ENCODE measurements around the gene NUP210L. TPM values are rescaled to one million over a fixed set of nuclear protein-coding genes. Genes with fewer than 3 reads are reported as not detected.

Gene NUP210L
- total and polyA plus RNA-seq, 9 of the 15 experiments (the other 6 are each of a cell fraction or from before 2014, with no cell fraction given) = 0.01 to 0.04 TPM; not detected in 7

GRCh38 chr1:154158307-154159125 is 3.6 kb upstream of the NUP210L start (continued):
- peak; percentile 62; the same call in 1 of the 2 replicates for TF ChIP-seq ZNF395 (CRISPR knock-in tag; IDR thresholded peaks at IDR 0.05)

- H3K4me2 ChIP-seq (ENCODE audit: insufficient read depth, low read length) = peak overlapping the region; percentile 68
- H3K4me1 ChIP-seq (replicated peaks in 1 of 2; ENCODE audit: control insufficient read depth in 2 of 2, insufficient read depth in 2 of 2, low read length in 2 of 2) = peaks cover 20 to 44% of the 10 kb centered on the region in 2 experiments
- no peak overlapping the region for H3K4me3 ChIP-seq
- H3K36me3 ChIP-seq (ENCODE audit: control insufficient read depth, insufficient read depth, low read length) = peaks cover 75% of the 10 kb centered on the region
- peak; percentile 99 for FAIRE-seq
- DNase-seq (ENCODE audit: extremely low read depth in 1 of 4, low spot score in 3 of 4) = peak; percentile 61 to 95 (median 76)
- H3K27me3 ChIP-seq (ENCODE audit: control insufficient read depth in 2 of 2, insufficient read depth in 2 of 2, low read length in 2 of 2) = no peaks in the 10 kb centered on the region
- H3K9me1 ChIP-seq (ENCODE audit: control insufficient read depth, insufficient read depth, low read length) = no peaks in the 10 kb centered on the region
- peak; percentile 95 for ATAC-seq
- H3K79me2 ChIP-seq (ENCODE audit: control insufficient read depth, insufficient read depth, low read length) = peaks cover 23% of the 10 kb centered on the region
- intact Hi-C loops (cut with micrococcal nuclease) (loop anchor here (2.0 kb wide), 1 partner anchor 25 kb away; no protein-coding TSS in a partner anchor), in situ Hi-C loops (cut with MboI) (no loop called here)
- ChIA-PET CTCF (ENCODE audit: low intra/inter-chr PET ratio) (no interaction called here), POLR2A (interaction anchor here (0.5 to 3.1 kb wide), 13 partner anchors 8 to 751 kb away, joined by 3 to 26 read pairs (median 5); partner anchors contain the start of gene RPS27)
- H3K9ac ChIP-seq (ENCODE audit: insufficient read depth in 1 of 2, low read depth in 2 of 2, low read length in 2 of 2) = peak overlapping the region; percentile 57 to 67; a peak in 3 of 4 replicates
- peak overlapping the region; percentile 36 for H2AFZ ChIP-seq (ENCODE audit: low read depth, low read length)
- BruUV-seq (replicated peaks) = no TSS peak
- H4K20me1 ChIP-seq (replicated peaks; ENCODE audit: control insufficient read depth, insufficient read depth, low read length) = no peaks in the 10 kb centered on the region
- peak overlapping the region; percentile 91 for H3K27ac ChIP-seq (ENCODE audit: extremely low read depth, low read depth, low read length)
- peaks cover 25% of the 10 kb centered on the region for H3K9me3 ChIP-seq (replicated peaks; ENCODE audit: control insufficient read depth, insufficient read depth, low read depth, low read length)
- 1% methylated on average over 6 of the region's 7 CpGs for WGBS (ENCODE audit: insufficient coverage, low coverage, missing lambda C conversion rate)
- TF ChIP-seq USF1 (CRISPR knock-in tag; IDR thresholded peaks at IDR 0.05) = no peak
- TF ChIP-seq POLR2A (conservative IDR thresholded peaks at IDR 0.05) = peak; percentile 69
- no peak; the same call in 1 of the 2 replicates for TF ChIP-seq KAT7 (CRISPR knock-in tag; IDR thresholded peaks at IDR 0.05; ENCODE audit: borderline replicate concordance)
- no peak for TF ChIP-seq ZNF717 (CRISPR knock-in tag; IDR thresholded peaks at IDR 0.05)
- TF ChIP-seq ZFX (CRISPR knock-in tag; IDR thresholded peaks at IDR 0.05) = peak; percentile 66
- TF ChIP-seq ZNF277 (CRISPR knock-in tag; IDR thresholded peaks at IDR 0.05; ENCODE audit: borderline replicate concordance) = no peak
- TF ChIP-seq TFAP4 (CRISPR knock-in tag; IDR thresholded peaks at IDR 0.05; ENCODE audit: borderline replicate concordance) = peak; percentile 86
- no peak for TF ChIP-seq ZNF232 (CRISPR knock-in tag; IDR thresholded peaks at IDR 0.05)
- no peak for TF ChIP-seq ARID2 (IDR thresholded peaks at IDR 0.05)
Measured at GRCh38 chr1:154157520-154158306, 2.8 kb upstream of the NUP210L start.

Data from K562 (cell line).